Fibroblast of skin of right biceps (primary cell): Measurements from ENCODE around the gene EPB41L4A.
"Not testable (repeated sequence)": the region's sequence is repeated elsewhere in the genome, so short reads cannot be mapped to it uniquely, and the experiment has no call there.

Experiments used
- DNase-seq: peaks from one replicate; pipeline ENCODE4 v3.0.0-alpha.2; 2013

EPB41L4A gene

DNA sequence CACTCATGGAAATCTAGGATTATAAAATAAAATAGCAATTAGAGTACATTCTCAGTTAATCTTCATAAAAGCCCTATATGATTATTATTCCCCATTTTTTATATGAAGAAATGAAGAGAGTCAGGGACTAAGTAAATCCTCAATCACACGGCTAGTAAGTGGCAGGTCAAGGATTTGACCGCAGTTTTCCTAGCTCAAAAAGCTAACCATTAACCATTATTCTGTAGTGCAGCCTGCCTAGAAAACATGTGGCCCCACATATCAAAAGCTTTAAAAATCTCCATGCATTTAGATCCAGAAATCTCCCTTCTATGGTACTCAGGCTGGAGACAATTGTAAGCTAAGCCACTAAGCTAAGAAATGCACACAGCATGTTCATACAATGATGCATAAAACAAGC lies 21.4 kb downstream of the EPB41L4A start:
- DNase-seq: no peak

DNA sequence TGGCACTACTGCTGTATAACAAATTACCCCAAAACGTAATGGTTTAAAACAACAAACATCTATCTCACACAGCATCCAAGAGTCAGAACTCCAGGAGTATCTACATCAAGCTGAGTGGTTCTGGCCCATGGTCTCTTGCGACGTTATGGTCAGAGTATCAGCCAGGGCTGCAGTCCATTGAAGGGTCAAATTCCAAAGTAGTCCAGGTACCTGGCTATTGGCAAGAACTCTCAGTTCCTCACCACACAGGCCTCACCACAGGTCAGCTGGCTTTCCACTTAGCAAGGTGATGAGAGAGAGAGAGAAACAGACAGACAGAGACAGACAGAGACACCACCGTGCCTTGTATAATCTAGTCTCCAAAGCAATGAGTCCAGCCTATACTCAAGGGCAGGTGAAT lies 22.6 kb downstream of the EPB41L4A start:
- DNase-seq: no peak

DNA sequence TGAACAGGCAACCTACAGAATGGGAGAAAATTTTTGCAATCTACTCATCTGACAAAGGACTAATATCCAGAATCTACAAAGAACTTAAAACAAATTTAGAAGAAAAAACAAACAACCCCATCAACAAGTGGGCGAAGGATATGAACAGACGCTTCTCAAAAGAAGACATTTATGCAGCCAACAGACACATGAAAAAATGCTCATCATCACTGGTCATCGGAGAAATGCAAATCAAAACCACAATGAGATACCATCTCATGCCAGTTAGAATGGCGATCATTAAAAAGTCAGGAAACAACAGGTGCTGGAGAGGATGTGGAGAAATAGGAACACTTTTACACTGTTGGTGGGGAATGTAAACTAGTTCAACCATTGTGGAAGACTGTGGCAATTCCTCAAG lies 23.8 kb downstream of the EPB41L4A start:
- DNase-seq: not testable (repeated sequence)

DNA sequence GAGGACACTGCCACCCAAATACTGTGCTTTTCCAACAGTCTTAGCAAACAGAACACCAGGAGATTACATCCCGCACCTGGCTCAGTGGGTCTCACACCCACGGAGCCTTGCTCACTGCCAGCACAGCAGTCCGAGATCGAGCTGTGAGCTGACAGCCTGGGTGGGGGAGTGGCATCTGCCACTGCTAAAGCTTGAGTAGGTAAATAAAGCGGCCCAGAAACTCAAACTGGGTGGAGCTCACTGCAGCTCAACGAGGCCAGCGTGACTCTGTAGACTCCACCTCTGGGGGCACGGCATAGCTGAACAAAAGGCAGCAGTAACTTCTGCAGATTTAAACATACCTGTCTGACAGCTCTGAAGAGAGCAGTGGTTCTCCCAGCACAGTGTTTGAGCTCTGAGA lies 28.8 kb downstream of the EPB41L4A start:
- DNase-seq: no peak

DNA sequence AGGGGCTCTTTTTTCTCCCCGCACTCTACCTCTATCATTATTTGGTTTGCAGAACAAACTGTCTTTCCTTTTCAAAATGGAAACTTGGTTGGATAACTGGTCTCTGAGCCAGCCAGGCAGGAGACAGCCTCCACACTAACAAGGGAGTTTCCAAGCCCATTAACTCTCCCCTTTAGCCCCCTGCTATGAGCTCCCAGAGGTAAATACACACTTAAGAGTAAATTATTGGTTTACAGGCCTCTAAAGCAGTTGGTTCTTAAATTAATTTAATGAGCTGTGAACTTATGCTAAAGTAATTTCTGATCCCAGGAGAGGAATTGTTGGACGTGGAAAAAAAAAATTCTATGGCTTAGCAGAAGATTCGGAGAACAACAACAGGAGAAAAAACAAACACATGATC lies 30.3 kb downstream of the EPB41L4A start:
- no peak for DNase-seq

DNA sequence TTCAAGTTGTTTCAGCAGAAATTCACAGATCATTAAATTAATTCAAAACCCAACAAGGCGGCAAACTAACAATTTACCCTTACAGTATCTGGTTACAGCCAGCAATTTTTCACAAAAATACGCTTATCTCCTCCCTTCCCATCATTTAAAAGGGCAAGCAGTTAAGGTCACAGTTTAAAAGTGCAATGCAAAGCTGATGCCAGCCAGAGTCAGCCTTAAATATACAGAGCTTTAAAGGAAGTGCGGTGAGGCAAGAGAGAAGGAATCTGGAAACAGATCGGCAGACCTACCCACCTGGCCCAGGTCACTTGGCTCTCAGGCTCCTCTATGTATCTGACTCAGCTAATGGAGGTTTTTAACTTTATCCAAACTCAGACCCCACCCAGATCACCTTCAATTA lies 31.0 kb downstream of the EPB41L4A start:
- no peak for DNase-seq

DNA sequence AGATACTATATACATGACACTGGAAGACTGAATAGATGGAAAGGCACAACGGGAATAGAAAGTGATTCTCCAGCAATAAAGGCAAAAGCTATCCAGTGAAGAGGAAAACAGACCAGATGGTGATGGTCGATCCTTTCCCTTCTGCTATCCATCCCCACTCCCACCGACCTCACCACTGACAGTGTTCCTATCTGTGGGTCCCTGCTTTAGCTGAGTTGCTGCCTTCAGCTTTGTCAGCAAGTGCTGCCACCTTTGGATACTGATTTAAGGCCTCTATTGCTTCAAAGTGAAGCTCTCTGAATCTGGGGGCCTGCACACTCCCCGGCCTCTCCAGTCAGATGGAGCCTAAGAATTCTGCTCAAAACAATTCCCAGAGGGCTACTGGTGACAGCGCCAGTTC lies 32.3 kb downstream of the EPB41L4A start:
- no peak for DNase-seq

DNA sequence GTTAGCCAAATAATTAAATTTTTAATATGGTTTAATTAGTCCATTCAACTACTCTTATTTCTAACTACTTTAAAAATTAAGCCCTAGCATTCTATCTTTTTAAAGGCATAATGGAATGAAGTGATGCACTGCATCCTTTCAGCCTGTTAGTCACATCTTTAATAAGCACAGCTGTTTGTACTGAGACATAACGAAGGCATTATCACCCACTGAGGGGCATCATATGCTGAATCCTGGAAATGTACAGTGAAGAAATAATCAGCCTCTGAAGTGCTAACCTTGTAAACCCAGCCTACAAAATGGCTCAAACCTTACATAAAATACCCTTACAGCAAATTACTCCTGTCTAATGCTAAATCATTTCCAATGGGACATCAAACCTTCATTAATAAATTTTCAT lies 33.1 kb downstream of the EPB41L4A start:
- DNase-seq: no peak

DNA sequence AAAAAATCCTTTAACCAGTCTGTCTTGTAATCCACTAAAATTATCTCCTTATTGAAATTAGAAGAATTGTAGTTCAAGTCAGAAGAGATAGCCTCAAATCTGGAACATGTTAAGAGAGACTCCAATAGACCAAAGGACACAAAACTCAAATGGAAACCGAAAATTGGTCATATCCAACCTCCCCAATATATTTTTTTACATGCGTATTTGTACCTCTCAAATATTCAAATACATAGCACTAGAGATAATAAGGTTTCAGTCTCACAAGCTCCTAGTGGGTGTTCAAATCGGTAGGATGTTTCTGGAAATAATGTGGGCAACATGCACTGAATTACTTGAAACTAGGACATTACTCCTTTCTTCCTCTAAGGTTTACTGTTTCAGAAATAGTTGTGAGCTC lies 33.5 kb downstream of the EPB41L4A start:
- DNase-seq: no peak

DNA sequence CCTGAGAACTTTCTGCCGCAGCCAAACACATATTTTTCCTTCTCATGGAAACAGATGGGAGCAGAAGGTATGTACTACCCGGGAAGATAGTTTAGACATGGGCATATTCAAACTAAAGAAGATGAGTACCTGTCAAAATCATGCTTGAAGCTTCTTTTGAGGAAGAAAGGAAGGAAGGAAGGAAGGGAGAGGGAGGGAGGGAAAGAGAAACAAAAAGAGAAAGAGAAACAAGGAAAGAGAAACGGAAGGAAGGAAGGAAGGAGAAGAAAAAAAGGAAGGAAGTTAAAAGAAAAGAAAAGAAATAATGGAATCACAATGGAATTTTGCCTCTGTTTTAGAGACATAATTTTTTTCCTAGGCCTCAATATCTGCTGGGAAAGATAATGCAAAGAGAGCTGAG lies 34.6 kb downstream of the EPB41L4A start:
- DNase-seq: no peak

DNA sequence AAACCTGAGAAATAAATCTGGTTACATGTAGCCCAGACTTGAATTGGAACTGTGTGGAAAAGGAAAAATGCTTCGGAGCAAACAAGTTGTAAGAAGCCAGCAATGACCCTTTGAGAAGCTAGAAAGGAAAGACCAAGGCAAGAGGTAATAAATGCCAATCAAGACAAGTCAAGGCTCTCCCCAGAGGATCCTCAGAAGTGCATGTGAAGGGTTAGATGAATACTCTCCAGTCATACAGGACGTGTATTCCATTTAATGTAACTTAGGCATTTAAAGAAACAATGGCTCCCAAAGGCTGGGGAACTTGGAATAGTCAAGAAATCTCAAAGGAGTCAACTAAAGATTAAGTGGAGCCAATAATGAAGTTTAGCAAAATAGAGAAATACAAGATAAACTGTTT lies 36.2 kb downstream of the EPB41L4A start:
- no peak for DNase-seq

DNA sequence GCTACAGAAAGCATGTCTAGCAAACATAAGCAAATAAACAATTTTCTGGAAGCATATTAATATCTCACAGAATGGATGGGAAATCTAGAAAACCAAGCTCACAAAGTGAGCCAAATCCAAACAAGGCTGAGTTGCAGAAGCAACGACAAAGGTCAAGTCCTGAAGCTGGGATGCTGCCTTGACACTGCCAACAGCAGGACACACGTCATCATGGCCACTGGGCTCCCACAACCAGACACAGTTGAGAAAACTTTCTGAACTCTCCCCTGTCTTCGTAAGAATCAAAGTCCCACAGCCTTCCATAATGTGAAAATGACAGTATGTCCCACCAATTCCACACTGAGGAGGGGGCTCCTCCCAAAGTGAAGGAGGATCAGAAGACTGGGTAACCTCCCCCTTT lies 37.6 kb downstream of the EPB41L4A start:
- no peak for DNase-seq

DNA sequence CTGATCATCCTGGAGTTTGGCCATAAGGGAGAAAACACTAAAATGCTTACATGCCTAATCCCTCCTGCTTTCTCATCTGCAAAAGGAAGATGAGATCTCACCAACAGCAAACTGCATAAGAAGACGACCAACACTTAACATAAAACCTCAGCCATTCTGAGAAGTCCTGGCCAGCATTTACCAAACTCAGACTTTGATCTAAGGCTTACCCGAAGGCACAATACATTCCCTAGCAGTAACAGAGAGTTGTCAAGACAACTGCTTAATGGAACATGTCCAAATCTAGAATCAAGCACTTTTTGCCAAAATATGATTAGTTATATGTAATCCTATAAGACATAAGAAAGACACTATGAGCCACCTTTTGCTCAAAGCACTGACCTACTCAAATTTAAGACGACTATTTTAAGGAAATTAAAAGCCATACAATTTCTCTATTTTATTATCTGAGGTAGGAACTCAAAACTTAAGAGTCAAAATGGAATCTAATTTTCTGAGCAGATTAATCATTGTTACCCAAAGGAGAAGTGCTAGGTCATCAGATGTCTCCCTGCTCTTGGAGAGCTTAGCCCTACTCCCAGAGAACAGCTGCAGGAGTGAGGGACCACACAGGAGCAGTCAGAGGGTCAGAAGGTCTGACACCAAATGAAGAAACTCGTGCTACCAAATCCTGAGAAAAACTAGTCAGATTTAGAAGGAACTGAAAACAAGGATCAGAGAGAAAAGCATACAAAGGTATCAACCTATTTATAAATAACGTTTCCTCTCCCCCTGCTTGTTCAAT lies 39.3 kb downstream of the EPB41L4A start:
- DNase-seq: no peak

DNA sequence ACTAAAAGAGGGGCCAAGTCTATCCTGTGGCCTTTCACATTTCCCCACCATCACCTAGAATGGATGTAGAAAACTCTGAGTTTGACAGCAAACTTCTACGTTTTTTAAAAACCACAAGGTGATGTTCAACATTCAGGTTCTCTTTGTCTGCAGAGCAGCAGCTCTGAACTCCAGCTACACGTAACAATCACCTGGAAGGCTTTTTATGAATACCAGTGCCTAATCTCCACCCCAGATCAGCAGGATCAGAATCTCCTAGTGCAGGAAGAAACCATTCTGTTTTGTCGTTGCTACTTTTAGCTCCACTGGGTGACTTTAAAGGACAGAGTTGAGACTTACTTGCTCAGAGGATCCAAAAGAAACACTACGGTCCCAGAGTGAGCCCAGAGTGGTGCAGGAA lies 44.3 kb downstream of the EPB41L4A start:
- DNase-seq: no peak

DNA sequence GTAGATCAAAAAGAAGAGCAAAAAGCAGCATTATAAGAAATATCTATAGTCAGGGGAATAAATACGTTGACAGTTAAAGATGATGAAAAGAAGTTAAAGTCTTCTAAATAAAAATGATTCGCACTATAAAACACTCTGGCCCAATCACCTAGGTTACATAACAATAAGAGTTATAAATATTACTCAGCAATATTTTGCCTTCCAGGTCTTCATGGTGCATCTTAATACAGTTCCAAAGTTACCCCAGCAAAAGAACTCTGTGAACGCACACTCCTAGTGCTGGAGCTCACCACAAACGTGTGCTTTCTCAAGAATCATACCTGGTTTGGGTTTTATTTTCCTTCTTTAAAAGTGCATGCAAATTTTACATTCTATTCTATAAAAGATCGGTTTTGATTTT lies 44.7 kb downstream of the EPB41L4A start:
- DNase-seq: no peak

DNA sequence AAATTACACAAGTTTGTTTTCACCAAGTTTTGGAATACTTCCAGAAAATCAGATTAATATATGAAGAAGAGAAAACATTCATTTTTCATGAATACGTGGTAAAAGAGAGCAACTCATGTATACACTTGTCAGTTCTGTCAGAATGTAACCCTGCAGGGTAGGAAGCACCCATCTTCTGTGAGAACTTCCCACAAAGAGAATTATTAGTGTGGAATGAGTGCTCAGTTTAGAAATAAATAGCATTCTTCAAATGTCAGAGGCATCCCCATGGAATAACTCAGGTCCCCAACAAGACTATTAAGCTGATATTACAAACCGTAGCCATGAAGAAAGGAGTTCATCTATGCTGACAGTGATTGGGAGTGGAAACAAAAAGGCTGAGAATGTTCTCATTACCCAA lies 45.2 kb downstream of the EPB41L4A start:
- DNase-seq: no peak

DNA sequence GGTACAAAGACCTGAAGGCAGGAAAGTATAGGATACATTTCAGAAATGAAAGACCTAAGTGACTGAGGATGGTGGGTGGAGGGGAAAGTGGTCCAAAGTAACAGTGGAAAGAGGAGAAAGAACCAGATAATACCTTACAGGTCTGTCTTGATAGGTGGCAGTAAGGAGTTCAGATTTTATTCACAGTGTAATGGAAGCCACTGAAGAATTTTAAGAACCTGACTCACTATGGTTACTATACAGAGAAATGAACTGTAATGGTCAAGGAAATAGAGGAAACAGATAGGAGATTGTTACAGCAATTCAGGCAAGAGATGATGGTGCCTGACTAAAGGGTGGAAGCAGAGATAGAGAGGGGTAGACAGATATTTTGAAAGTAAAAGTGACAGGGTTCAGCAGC lies 46.5 kb downstream of the EPB41L4A start:
- no peak for DNase-seq

DNA sequence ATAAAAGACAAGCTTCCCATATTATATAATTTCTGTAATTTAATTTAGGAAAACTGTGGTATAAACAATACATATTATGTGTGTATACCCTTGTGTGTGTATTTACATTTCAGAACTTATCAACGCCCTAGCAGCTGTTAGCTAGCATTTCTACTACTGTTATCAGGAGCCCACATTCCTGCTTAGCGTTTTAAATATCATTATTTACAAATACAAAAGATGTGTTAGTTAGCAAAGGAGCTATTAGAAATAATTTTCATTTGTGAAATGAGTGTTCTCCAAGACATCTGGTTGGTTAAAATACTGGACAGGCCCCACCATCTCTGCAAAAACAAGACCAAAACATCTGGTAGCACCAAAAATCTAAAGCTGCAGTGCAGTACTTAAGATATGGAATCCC lies 48.0 kb downstream of the EPB41L4A start:
- no peak for DNase-seq

DNA sequence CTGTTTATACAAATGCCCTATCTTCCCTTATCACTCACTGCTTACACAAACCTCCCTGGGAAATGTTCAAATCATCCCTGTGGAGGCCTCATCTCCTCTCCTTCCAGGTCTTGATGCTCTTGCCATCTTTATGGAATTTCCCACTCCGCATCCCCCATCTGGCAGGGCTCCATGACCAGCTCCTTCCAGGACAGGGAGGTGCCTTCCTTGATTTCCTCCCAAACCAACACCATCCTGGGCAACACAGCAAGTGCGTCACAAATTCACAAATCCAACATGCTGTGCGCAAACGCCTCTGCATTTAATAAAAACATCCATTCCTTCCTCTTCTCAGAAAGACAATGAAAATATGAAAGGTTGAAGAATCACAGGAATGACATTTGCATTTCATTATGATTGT lies 51.7 kb downstream of the EPB41L4A start:
- DNase-seq: no peak

DNA sequence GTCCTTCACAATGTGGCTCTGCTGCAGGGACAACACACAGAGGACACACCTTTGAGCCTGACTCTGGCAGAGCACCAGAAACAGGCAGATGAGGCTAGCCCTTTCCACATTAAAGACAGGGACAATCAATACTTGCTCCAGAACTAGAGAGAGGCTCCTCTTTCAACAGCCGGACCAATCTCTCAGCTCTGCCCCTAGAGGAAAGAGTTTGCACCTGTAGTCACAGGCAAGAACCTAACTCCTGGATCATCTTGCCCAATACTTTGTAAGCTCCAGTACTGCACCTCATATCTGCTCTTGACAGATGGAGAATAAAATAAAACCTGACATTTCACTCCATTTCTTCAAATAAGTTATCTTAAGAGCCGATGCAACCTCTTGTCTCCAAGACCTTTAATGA lies 52.1 kb downstream of the EPB41L4A start:
- DNase-seq: no peak

DNA sequence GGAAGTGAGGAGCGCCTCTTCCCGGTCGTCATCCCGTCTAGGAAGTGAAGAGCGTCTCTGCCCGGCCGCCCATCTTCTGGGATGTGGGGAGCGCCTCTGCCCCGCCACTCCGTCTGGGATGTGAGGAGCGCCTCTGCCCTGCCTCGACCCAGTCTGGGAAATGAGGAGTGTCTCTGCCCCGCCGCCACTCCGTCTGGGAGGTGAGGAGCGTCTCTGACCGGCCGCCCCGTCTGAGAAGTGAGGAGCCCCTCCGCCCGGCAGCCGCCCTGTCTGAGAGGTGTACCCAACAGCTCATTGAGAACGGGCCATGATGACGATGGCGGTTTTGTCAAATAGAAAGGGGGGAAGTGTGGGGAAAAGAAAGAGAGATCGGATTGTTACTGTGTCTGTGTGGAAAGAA lies 58.3 kb downstream of the EPB41L4A start:
- not testable (repeated sequence) for DNase-seq

DNA sequence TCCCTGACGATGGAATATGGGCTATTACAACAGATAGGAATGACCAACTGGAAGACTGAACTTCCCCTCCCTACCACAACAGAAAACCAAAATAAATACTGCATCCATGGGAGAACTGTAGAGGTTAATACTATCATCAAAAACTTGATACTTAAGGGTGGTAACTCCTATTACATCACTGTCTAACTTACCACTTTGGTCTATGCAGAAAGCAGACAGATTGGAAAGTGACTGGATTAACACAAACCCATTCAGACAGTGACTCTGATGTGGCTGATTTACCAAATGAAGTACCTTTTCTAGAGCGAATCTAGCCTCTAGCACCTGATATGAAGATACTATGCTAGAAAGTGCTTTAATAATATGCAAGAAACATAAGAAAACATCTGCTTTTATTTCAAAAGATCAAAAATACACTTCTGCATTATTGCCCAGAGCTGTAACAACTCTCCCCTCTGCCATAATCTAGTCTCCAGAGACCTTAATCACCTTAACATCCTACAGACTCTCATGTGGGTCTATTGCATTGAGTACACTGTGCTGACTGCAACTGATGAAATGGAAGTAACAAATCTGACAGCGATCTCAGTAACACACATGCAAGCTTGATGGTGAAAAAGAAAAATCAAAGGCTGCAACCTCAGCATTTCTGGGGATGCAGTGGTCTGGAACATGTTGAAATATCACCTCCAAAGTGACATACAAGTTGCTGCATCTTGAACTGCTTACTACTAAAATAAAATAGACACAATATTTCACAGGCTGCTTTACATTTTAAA lies 62.7 kb downstream of the EPB41L4A start:
- DNase-seq: no peak

DNA sequence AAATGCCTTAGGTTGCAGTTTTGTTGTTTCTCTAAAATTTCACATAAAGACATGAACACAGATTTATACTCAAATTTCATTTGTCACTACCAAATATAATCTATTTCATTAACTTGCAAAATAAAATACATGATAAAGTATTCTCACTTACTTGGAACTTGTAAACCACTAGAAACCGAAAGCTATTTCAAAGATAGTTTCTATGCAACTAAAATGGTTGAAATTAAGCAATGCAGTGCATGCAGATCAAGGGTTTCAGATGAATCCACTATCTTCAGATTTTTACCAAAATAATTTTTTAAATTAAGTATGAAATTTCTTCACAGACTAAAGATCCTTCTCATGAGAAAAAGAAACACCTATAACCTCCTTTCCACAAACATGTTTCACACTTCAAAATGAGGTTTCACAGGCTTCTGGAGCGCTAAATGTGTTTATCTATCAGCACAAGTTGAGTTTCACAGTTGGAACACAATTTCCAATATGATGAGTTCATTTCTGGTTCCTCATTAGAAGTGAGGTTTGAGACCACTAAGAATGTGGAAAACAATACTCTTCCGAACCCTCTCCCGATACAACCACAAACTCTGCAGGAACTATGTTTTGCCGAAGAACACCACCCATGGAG lies 63.9 kb downstream of the EPB41L4A start:
- DNase-seq: no peak

DNA sequence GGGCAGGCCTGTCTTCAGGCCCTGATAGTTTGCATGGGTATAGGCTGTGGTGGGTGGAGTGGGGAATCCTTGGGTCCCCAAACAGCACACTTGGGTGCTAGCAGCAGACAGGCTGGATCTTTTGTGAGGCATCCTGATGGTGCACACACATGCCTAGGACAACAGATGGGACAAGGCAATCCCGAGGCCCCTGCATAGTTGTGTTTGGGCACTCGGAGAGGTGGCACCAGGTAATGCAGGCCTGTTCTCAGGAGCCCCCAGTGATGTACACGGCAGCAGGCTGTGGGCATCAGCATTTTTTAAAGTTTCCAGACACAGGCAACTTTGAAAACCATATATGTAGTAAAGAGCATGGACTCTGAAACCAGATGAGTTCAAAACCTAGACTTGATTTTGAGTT lies 65.4 kb downstream of the EPB41L4A start:
- no peak for DNase-seq
